ENCODE measurements around the gene VAT1. TPM values are rescaled to one million over a fixed set of nuclear protein-coding genes. Genes with fewer than 3 reads are reported as not detected.
"Not testable (repeated sequence)": the region's sequence is repeated elsewhere in the genome, so short reads cannot be mapped to it uniquely, and the experiment has no call there.

VAT1 gene
- total and polyA plus RNA-seq, 12 donors, result 48.5 to 99.2 (median 66.0) TPM

DNA sequence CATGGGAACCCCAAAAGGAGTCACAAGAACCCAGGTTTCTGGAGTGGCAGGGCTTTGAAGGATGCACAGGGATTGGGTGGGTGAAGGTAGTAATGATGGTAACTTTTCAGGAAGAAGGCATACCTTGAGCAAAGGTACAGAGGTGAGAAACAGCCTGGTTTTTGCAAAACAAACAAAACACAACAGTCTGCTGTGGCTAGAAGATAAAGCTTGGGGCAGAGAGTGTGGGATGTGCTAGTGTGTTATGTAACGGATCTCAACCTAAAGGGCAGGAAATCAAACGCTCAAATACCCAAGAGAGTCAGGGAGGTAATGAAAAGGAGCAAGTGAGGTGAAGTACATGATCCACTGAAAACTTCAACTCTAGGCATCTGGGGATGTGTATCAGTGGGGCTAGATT, 46.9 kb downstream of the VAT1 start:
- ATAC-seq, result no peak
- Histone ChIP-seq H3K27ac (no peak overlapping the region), H3K36me3 (no peaks in the 10 kb centered on the region), H3K9me3 (no peaks in the 10 kb centered on the region), H3K4me3 (no peak overlapping the region), H3K27me3 (no peaks in the 10 kb centered on the region), H3K4me1 (peaks cover 2 to 16% (median 10%) of the 10 kb centered on the region in 9 donors)
- WGBS, 2 donors, result 23 to 39% methylated on average over 2 of the region's 2 CpGs
- DNase-seq, result no peak
- TF ChIP-seq, protein P1, sequence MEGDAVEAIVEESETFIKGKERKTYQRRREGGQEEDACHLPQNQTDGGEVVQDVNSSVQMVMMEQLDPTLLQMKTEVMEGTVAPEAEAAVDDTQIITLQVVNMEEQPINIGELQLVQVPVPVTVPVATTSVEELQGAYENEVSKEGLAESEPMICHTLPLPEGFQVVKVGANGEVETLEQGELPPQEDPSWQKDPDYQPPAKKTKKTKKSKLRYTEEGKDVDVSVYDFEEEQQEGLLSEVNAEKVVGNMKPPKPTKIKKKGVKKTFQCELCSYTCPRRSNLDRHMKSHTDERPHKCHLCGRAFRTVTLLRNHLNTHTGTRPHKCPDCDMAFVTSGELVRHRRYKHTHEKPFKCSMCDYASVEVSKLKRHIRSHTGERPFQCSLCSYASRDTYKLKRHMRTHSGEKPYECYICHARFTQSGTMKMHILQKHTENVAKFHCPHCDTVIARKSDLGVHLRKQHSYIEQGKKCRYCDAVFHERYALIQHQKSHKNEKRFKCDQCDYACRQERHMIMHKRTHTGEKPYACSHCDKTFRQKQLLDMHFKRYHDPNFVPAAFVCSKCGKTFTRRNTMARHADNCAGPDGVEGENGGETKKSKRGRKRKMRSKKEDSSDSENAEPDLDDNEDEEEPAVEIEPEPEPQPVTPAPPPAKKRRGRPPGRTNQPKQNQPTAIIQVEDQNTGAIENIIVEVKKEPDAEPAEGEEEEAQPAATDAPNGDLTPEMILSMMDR (IDR thresholded peaks at IDR 0.05), result no peak
- intact Hi-C loops (cut with DNase I), result no loop called here

DNA sequence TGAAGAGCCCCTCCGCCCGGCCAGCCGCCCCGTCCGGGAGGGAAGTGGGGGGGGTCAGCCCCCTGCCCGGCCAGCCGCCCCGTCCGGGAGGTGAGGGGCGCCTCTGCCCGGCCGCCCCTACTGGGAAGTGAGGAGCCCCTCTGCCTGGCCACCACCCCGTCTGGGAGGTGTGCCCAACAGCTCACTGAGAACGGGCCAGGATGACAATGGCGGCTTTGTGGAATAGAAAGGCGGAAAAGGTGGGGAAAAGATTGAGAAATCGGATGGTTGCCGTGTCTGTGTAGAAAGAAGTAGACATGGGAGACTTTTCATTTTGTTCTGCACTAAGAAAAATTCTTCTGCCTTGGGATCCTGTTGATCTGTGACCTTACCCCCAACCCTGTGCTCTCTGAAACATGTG, 48.9 kb downstream of the VAT1 start:
- H3K27ac ChIP-seq; intact Hi-C loops (cut with DNase I); H3K4me3 ChIP-seq; H3K9me3 ChIP-seq; ATAC-seq; H3K27me3 ChIP-seq; H3K4me1 ChIP-seq; H3K36me3 ChIP-seq; DNase-seq: not testable (repeated sequence)
- 81 to 89% methylated on average over 9 to 11 of the region's 18 CpGs for WGBS, 2 donors

DNA sequence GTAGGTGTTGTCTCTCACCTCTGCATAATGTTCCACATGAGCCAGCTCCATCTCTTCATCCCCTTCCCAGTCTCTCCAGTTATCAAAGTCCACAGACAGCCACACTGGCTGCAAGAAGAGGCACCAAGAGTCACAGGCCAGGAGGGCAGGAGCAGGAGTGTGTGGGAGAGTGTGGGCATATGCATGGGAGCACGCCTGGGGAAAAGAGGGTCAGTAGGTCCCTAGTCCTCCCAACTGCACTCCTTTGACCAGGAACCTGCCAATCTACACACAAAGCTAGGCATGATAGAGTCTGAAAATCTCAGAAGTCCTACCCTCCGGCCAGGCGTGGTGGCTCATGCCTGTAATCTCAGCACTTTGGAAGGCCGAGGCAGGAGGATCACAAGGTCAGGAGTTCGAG, 50.6 kb downstream of the VAT1 start:
- H3K27me3 ChIP-seq, result no peaks in the 10 kb centered on the region
- H3K9me3 ChIP-seq, result no peaks in the 10 kb centered on the region

DNA sequence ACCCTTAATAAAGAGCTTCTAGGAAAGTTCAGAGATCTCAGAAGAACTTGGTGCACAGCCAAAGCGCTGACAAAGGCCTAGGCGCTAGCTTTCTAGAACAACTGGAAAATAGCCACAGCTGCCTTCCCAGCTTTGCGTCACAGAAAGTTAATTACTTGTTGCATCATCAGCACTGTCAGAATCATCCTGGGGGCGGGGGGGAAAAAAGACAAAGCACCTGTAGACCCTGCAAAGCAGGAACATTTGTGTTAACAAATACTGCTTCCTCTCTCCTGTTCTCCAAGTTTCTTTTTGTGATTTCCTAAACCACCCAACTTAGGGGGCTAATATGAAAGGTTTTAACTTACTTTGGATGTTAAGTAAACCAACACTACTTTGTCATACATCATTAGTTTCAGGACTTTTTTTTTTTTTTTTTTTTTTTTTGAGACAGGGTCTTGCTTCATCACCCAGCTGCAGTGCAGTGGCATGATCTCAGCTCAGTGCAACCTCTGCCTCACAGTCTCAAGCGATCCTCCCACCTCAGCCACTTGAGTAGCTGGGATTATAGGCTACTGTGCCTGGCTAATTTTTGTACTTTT, 53.1 kb downstream of the VAT1 start:
- intact Hi-C loops (cut with DNase I), result no loop called here
- Histone ChIP-seq H3K4me1 (peaks cover 0 to 8% (median 5%) of the 10 kb centered on the region in 9 donors), H3K9me3 (no peaks in the 10 kb centered on the region), H3K4me3 (no peak overlapping the region), H3K27me3 (no peaks in the 10 kb centered on the region), H3K36me3 (no peaks in the 10 kb centered on the region), H3K27ac (no peak overlapping the region)
- DNase-seq (no peak), ATAC-seq (no peak)
- 38 to 56% methylated on average over 5 of the region's 5 CpGs for WGBS, 2 donors
- TF ChIP-seq, protein P1 (IDR thresholded peaks at IDR 0.05), result no peak

More for the DNA sequence above, 50.6 kb downstream of the VAT1 start:
- Histone ChIP-seq H3K4me3 (no peak overlapping the region), H3K36me3 (no peaks in the 10 kb centered on the region), H3K4me1 (no peaks in the 10 kb centered on the region), H3K27ac (no peak overlapping the region)
- TF ChIP-seq, protein P1 (IDR thresholded peaks at IDR 0.05), result no peak
- intact Hi-C loops (cut with DNase I), result no loop called here
- DNase-seq (no peak), ATAC-seq (no peak)
- 84 to 89% methylated on average over 5 of the region's 5 CpGs for WGBS, 2 donors

DNA sequence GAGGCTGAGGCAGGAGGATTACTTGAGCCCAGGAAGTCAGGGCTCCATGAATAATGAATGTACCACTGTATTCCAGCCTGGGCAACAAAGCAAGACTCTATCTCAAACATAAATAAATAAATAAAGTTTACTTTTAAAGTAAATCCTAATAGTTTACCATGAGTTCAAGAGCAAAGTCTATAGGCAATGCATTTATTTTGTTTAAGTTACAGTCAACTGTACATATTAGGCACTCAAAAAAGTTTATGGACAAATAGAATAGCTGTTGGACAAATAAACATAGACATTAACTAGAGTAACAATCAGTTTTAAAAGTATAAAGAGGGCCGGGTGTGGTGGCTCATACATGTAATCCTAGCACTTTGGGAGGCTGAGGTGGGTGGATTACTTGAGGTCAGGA, 54.3 kb downstream of the VAT1 start:
- intact Hi-C loops (cut with DNase I), result no loop called here
- no peak overlapping the region for H3K27ac ChIP-seq
- ATAC-seq, result no peak
- no peak for DNase-seq
- H3K4me3 ChIP-seq, result no peak overlapping the region
- no peaks in the 10 kb centered on the region for H3K9me3 ChIP-seq
- H3K36me3 ChIP-seq, result peaks cover 0 to under 1% (median 0%) of the 10 kb centered on the region in 9 donors
- no peaks in the 10 kb centered on the region for H3K27me3 ChIP-seq
- peaks cover 0 to 16% (median 14%) of the 10 kb centered on the region in 9 donors for H3K4me1 ChIP-seq
- TF ChIP-seq, protein P1 (IDR thresholded peaks at IDR 0.05), result no peak
- 88 to 95% methylated on average over 1 of the region's 1 CpG for WGBS, 2 donors
